ENCODE measurements around the gene FLAD1. TPM values are rescaled to one million over a fixed set of nuclear protein-coding genes. Genes with fewer than 3 reads are reported as not detected.

FLAD1 gene
- total and polyA plus RNA-seq, 2 of the 4 experiments (the other 2 are of a cell fraction) = 26.3 to 37.3 TPM

GRCh38 chr1:154945160-154945961 is 37.8 kb upstream of the FLAD1 start (continued):
- no peak for TF ChIP-seq ELK1 (IDR thresholded peaks at IDR 0.05; ENCODE audit: borderline replicate concordance, low read depth, low read length)

GRCh38 chr1:154945962-154946850 is 36.9 kb upstream of the FLAD1 start:
- BruUV-seq (replicated peaks) = no TSS peak
- Histone ChIP-seq H2AK5ac (ENCODE audit: low read depth, low read length) (no peak overlapping the region), H2AFZ (replicated peaks; ENCODE audit: low read length, poor library complexity) (no peak overlapping the region), H3K27ac (ENCODE audit: insufficient read depth, low read length) (no peak overlapping the region), H3K9me3 (ENCODE audit: control insufficient read depth, insufficient read depth, low read length) (no peaks in the 10 kb centered on the region), H4K91ac (ENCODE audit: insufficient read depth, low read depth, low read length) (no peak overlapping the region), H4K8ac (ENCODE audit: low read depth in 2 of 2, low read length in 2 of 2) (no peak overlapping the region), H3K4me1 (ENCODE audit: control insufficient read depth, insufficient read depth, low read length) (no peaks in the 10 kb centered on the region; the same call in 1 of the 2 replicates), H3K23ac (ENCODE audit: low read depth, low read length) (no peak overlapping the region), H3K27me3 (ENCODE audit: control insufficient read depth, insufficient read depth, low read length) (no peaks in the 10 kb centered on the region), H3K79me1 (ENCODE audit: low read depth in 1 of 2, low read length in 2 of 2) (no peaks in the 10 kb centered on the region; a peak in 1 of 4 replicates), H2BK120ac (ENCODE audit: low read depth, low read length) (no peak overlapping the region), H3K9ac (ENCODE audit: low read depth, low read length) (no peak overlapping the region), H2BK15ac (ENCODE audit: low read depth, low read length) (no peak overlapping the region), H3K4me2 (ENCODE audit: low read depth, low read length) (no peak overlapping the region), H3K56ac (ENCODE audit: extremely low read depth, insufficient read depth, low read length) (no peak overlapping the region), H2BK20ac (ENCODE audit: low read depth, low read length) (no peak overlapping the region), H3K14ac (replicated peaks; ENCODE audit: low read depth, low read length) (no peak overlapping the region), H4K5ac (ENCODE audit: low read depth, low read length) (no peak overlapping the region), H3K36me3 (ENCODE audit: control insufficient read depth, insufficient read depth, low read length) (peaks cover 43% of the 10 kb centered on the region), H3K9me1 (ENCODE audit: insufficient read depth, low read length) (no peaks in the 10 kb centered on the region), H3K4ac (ENCODE audit: low read depth, low read length) (no peak overlapping the region), H3K4me3 (ENCODE audit: insufficient read depth, low read depth, low read length) (no peak overlapping the region), H2BK5ac (ENCODE audit: low read depth, low read length, poor library complexity, severe bottlenecking) (no peak overlapping the region), H2AK9ac (replicated peaks; ENCODE audit: low read depth, low read length, poor library complexity) (no peak overlapping the region), H3K18ac (ENCODE audit: low read depth, low read length) (no peak overlapping the region), H4K20me1 (ENCODE audit: insufficient read depth, low read length) (no peaks in the 10 kb centered on the region; the same call in 1 of the 2 replicates)
- dilution Hi-C loops (cut with HindIII; ENCODE audit: low sequenced_read_pairs, unreplicated experiment) (no loop called here), in situ Hi-C loops (cut with MboI; ENCODE audit: low sequenced_read_pairs) (no loop called here), intact Hi-C loops (cut with micrococcal nuclease) (no loop called here)
- POLR2A ChIA-PET (ENCODE audit: unreplicated experiment) = no interaction called here
- 78% methylated on average over 3 of the region's 17 CpGs; no CpG with 5 or more reads in 1 of the 2 experiments for WGBS, 2 experiments (ENCODE audit: extremely low coverage in 2 of 2, insufficient read length in 1 of 2)
- ATAC-seq (ENCODE audit: low read depth) = no peak
- CTCF ChIA-PET = no interaction called here
- TF ChIP-seq SMC3 (IDR thresholded peaks at IDR 0.05; ENCODE audit: low read depth, low read length) (no peak), RAD21 (IDR thresholded peaks at IDR 0.05; ENCODE audit: low read length) (no peak)
- no peak for DNase-seq
